ENCODE measurements around the gene CAB39.

- TF ChIP-seq, protein P1, sequence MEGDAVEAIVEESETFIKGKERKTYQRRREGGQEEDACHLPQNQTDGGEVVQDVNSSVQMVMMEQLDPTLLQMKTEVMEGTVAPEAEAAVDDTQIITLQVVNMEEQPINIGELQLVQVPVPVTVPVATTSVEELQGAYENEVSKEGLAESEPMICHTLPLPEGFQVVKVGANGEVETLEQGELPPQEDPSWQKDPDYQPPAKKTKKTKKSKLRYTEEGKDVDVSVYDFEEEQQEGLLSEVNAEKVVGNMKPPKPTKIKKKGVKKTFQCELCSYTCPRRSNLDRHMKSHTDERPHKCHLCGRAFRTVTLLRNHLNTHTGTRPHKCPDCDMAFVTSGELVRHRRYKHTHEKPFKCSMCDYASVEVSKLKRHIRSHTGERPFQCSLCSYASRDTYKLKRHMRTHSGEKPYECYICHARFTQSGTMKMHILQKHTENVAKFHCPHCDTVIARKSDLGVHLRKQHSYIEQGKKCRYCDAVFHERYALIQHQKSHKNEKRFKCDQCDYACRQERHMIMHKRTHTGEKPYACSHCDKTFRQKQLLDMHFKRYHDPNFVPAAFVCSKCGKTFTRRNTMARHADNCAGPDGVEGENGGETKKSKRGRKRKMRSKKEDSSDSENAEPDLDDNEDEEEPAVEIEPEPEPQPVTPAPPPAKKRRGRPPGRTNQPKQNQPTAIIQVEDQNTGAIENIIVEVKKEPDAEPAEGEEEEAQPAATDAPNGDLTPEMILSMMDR (IDR thresholded peaks at IDR 0.05): no peak
- TF ChIP-seq EP300 (IDR thresholded peaks at IDR 0.05; ENCODE audit: low read depth) (no peak), POLR2AphosphoS5 (IDR thresholded peaks at IDR 0.05) (no peak), POLR2A (IDR thresholded peaks at IDR 0.05) (no peak)
Measured at GRCh38 chr2:230746213-230746612, 33.6 kb downstream of the CAB39 start.
